ENCODE data around the gene IMPACT. TPM values are rescaled to one million over a fixed set of nuclear protein-coding genes. Genes with fewer than 3 reads are reported as not detected.

The IMPACT gene
- total and polyA plus RNA-seq, 7 donors: 11.7 to 24.6 (median 15.6) TPM

DNA sequence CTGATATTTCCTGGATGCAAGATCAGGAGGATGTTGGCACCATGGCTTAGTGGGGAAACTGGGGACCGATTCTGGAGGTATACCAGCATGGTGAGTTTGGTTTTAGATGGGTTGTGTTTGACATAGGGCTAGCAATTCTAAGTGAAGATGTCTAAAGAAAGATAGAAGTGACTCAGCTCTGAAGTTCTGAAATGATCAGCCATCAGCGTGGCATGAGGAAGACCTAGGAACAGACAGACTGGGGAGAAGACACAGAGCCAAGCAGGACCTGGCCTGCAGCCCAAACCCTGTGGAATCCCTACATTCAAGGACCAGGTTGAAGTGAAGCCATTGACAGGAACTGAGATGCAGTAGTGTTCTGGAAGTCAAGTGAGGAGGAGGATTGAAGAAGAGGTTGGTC is 73.7 kb downstream of the IMPACT start:
- WGBS, 2 donors: 82 to 90% methylated on average over 2 of the region's 2 CpGs
- H3K4me3 ChIP-seq: no peak overlapping the region
- no peak overlapping the region for H3K27ac ChIP-seq
- intact Hi-C loops (cut with DNase I): no loop called here
- no peaks in the 10 kb centered on the region for H3K27me3 ChIP-seq
- DNase-seq: no peak
- H3K36me3 ChIP-seq: no peaks in the 10 kb centered on the region
- no peaks in the 10 kb centered on the region for H3K4me1 ChIP-seq
- H3K9me3 ChIP-seq: no peaks in the 10 kb centered on the region
- TF ChIP-seq POLR2A (IDR thresholded peaks at IDR 0.05): no peak
- TF ChIP-seq CTCF (IDR thresholded peaks at IDR 0.05): no peak
- TF ChIP-seq EP300 (IDR thresholded peaks at IDR 0.05): no peak
- no peak for TF ChIP-seq POLR2AphosphoS5 (IDR thresholded peaks at IDR 0.05)

- Histone ChIP-seq H3K9me3 (no peaks in the 10 kb centered on the region), H3K36me3 (no peaks in the 10 kb centered on the region), H3K4me1 (no peaks in the 10 kb centered on the region), H3K27ac (no peak overlapping the region), H3K27me3 (no peaks in the 10 kb centered on the region), H3K4me3 (no peak overlapping the region)
- WGBS, 2 donors: 86 to 92% methylated on average over 6 of the region's 6 CpGs
- intact Hi-C loops (cut with DNase I): no loop called here
- TF ChIP-seq EP300 (IDR thresholded peaks at IDR 0.05): no peak
- no peak for TF ChIP-seq POLR2AphosphoS5 (IDR thresholded peaks at IDR 0.05)
- TF ChIP-seq CTCF (IDR thresholded peaks at IDR 0.05): no peak
- no peak for TF ChIP-seq POLR2A (IDR thresholded peaks at IDR 0.05)
- DNase-seq: no peak
Measured at GRCh38 chr18:24500766-24501165, 74.3 kb downstream of the IMPACT start.

- H3K9me3 ChIP-seq: no peaks in the 10 kb centered on the region
- no peak for DNase-seq
- TF ChIP-seq CTCF (IDR thresholded peaks at IDR 0.05) (no peak), POLR2A (IDR thresholded peaks at IDR 0.05) (no peak), POLR2AphosphoS5 (IDR thresholded peaks at IDR 0.05) (no peak), EP300 (IDR thresholded peaks at IDR 0.05) (no peak)
- no peak overlapping the region for H3K27ac ChIP-seq
- H3K27me3 ChIP-seq: no peaks in the 10 kb centered on the region
- 80 to 85% methylated on average over 7 of the region's 7 CpGs for WGBS, 2 donors
- no peaks in the 10 kb centered on the region for H3K36me3 ChIP-seq
- no peak overlapping the region for H3K4me3 ChIP-seq
- no peaks in the 10 kb centered on the region for H3K4me1 ChIP-seq
- intact Hi-C loops (cut with DNase I): no loop called here
Measured at GRCh38 chr18:24502667-24503523, 76.4 kb downstream of the IMPACT start.

Small RNAs within 50 kb of the gene (small RNA-seq; reads per million reads assigned to genes)
- gene RF00019: 0 reads per million in 3 donors

Other genes with a start within 250 kb of the IMPACT start
- 100 to 1,000 TPM in 1 of 4 donors, 10 to 100 TPM in 3; 71.3 to 110 (median 94.6) TPM for gene OSBPL1A, start 28.8 kb upstream of the IMPACT start, total RNA-seq
- gene OSBPL1A, start 28.8 kb upstream of the IMPACT start, polyA plus RNA-seq: 10 to 100 TPM; 15.2 to 45.3 (median 42.0) TPM
- under 1 TPM in 1 of 4 donors, not detected in 3; under 0.01 TPM for gene HRH4, start 34.0 kb downstream of the IMPACT start, total RNA-seq
- under 1 TPM in 1 of 3 donors, not detected in 2; 0.01 TPM for gene HRH4, start 34.0 kb downstream of the IMPACT start, polyA plus RNA-seq

All from sigmoid colon (tissue), 7 donors.